HG03103 (cell line): Measurements from ENCODE around the gene SLC17A2.

Experiments used
- ATAC-seq: cut with Tn5 transposase; IDR thresholded peaks from one replicate; pipeline ENCODE4 v1.9.1; 2021; ENCODE audit warnings: low read depth; ENCODE audit not compliant: unreplicated experiment

SLC17A2 gene

DNA sequence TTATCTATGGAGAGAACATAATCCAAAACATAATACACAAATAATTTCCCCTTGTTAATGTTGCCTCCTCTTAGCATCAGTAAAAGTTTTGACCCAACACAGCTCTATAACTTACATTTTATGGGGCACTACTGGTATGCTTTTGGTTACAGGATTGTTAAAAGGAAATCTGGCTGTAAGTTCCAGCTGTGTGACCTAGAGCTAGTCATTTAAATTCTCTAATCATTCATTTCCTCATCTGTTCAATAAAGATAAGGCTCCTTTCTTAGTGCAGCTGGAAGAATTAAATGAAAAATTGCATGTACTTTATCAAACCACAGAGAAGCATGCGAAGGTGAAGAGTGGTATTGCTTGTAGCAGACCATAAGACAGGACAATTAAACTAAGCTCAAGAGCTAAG is 4.6 kb downstream of the SLC17A2 start:
- ATAC-seq: no peak

DNA sequence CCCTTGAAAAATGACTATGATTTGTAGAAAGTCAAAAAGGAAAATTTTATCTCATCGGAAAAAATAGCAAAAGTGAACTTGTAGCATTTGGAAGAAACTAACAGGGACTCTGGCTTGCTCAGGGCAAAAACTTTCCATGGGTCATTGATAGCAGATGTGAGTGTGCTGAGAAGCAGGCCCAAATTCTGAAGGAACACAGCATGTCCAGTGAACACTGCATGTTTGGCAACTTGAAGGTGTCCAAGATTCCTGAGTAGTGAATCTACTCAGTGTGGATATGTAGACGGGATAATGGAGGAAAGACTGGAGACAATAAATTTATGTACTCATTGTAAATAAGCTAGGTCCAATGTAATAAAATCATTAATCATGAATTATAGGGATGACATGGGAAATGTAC is 8.2 kb downstream of the SLC17A2 start:
- no peak for ATAC-seq

DNA sequence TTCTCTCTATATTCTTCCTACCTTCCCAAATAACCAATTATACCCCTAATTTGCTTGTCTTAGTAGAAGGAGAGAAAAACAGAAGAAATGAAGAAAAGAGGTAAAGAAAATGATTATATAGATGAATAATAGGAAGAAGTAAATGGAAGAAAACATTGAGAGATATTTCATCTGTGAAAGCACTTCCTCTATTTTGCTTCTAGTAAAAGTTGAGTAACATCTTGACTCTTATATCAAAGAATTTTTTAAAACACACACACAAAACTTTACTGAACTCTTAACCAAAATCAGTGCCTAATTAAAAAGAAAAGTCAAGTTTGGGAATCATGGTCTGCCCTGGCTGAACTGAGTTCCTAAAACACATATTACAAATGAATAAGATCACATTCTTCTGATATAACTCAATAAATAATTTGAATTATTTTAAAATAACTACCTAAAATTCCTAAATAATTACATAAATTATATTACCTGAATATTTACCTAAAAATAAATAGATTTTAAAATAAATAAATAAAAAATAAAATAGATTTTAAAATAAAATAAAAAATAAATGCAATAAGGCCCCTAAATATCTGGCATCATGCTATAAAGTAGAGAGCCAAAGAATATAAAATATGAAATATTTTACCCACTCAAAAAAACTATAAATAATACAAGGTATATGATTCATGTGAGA is 8.8 kb downstream of the SLC17A2 start:
- no peak for ATAC-seq

DNA sequence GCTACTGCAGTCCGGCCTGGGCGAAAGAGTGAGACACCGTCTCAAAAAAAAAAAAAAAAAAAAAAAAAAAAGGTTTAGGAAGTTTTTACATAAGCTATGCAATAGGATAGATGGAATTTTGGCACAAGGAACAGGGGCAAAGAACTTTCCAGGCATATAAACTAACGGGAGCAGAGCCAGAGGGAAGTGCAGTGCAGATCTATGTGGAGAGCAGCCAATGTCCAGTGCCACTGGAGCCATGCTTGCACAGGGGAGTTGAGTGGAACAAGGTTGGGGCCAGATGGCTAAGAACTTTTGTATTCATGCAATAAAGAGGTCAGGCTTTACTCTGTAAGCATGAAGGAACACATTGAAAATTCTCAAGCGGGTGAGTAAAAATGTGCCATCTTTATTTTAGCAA is 10.8 kb downstream of the SLC17A2 start:
- no peak for ATAC-seq

DNA sequence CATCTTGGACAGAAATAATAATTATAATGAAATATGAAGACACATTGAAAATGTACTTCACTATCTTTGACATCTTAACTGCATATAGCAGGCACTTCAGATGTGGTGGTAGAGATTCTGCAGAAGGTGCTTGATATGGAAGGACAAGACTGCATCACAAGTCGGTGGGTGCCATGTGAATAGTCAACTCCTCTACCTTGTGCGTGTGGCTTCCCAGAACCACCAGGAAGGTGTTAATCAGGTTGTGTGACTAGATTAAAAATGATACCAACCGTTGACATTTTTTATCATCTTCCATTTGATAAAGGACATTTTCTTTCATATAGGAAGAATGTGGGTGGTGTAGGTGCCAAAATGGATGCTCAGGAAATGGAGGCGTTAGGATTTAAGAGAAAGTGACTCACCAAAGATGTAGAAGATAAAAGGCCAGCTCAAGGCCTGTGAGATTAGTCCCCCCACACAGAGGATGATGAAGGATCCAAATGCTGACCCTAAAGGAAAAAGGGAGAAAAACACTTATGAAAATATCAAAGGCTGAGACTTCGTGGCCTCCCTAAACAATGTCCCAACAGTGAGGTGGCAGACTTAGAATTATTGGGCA is 12.3 kb downstream of the SLC17A2 start:
- no peak for ATAC-seq

DNA sequence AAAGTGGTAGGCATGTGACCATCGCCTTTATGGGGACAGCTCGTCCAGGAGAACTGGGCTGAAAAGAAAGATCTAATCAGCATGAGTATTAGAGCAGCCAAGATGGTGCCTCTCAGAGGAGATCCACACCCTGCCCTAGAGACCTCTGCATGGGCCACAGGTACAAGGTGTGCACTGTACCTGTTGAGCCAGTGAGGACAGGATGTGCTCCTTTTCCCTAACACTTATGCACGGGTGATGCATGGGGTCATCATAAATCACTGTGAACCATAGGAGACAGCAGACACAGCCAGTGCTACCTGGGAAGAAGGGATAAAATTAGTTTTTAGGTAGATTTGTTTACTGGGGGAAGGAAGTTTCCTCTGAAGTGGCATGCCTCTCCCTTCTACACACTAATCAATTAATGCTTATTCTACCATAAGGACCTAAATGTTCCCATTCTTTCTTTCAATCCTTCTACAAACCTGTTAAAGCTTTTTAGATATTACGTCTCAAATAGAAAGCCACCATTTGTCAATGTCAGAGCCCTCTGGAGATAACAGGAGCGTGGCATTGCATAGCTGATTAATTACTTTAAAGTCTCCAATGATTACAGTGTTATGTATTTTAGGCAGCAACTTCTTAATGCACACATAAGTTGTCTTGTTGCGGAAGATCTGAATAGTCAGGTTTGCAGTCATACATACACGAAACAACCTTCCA is 13.6 kb downstream of the SLC17A2 start:
- ATAC-seq: no peak

DNA sequence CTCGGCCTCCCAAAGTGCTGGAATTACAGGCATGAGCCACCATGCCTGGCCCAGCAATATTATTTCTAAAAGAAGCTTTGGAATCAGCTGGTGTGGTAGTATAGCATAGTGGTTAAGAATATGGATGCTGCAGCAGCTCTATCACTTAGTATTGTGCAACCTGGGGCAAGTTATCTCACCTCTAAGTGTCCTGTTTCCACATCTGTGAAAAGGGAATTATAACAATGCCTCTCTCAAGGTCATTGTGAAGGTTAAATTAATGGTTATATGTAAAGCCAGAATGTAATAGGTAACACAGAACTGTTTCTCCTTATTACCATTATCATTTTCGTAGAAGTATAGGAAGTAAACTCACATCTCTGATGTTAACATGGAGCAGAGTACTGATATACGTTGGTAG is 14.2 kb downstream of the SLC17A2 start:
- no peak for ATAC-seq

DNA sequence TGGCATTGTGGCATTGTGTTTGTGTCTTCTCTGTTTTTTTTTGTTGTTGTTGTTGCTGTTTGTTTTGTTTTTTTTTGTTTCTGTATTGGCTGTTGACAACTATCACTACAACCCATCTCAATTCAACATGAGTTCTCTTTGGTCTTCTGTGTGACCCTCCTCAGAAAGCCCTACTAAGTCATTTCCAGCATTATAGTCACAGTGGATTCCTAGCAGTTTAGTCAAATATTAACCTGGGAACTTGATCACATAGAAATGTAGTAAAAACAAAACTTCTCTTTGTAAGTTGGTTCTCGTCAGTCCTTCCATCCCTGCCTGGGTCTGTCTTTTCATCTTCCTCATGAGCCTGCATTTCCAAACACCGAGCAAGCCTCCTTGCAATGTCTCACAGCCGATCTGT is 16.8 kb downstream of the SLC17A2 start:
- no peak for ATAC-seq

DNA sequence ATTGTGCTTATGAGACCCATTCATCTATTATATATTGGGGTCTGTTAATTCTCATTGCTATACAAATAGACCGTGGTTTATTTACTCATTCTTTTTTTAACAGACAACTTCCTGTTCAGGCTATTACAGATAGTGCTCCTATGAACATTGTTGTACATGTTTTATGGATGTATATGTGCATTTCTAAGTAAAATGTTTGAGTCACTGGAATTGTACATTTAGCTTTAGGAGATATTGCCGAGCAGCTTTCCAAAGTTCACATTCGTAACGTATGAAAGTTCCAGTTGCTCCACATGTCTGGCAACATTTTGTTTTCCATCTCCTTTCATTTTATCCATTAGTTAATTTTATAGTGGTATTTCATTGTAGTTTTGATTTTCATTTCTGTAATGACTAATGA is 19.1 kb downstream of the SLC17A2 start:
- no peak for ATAC-seq

DNA sequence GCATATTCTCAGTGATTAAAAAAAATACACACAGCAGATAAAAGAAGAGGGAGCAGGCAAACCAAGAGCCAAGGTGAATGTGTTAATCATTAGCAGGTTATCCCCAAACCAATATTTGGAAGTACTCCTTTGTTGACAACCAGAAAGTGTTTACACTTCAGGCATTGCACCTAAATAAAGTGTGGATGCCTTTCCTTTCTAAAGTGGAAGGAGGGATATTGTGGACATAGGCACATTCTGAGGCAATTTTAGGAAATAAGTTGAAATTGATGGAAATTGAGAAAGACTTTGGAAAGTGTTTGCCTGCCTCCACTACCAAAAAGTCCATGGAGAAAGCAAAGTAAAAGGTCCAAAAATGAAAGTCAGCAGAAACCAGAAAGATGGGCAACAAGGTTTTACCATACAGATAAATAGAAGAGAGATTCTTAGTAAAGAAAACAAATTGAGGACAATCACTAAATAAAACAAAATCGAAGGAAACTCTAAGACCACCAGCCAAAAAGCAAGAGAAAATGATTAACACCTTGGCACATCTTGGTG is 22.9 kb downstream of the SLC17A2 start:
- no peak for ATAC-seq

DNA sequence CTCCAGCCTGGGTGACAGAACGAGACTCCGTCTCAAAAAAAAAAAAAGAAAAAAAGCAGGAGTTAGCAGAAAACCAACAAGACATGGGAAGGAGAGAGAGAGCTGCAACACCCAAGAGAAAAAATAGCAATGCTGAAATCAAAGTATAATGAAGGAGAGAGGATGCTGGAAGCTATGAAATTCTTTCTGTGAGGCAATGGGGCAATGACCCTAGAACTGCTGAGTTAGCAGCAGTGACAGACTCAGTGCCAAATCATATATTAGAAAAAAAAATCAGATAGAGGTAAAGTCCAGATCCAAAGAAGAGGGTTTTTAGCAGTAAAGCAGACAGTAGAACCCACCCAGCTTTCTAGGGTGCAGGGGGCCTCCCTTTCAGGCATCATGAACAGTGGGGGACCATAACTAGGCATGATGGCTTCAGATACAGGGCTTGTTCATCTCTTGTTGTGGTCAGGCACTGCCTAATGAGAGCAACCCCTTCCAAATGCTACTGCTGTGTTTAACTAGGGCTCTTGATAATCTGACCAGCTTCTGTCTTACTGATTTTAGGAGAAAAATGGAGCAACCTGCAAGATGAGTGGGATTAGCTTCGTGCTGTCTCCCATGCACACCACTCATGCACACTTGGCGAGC is 26.9 kb downstream of the SLC17A2 start:
- ATAC-seq: no peak

DNA sequence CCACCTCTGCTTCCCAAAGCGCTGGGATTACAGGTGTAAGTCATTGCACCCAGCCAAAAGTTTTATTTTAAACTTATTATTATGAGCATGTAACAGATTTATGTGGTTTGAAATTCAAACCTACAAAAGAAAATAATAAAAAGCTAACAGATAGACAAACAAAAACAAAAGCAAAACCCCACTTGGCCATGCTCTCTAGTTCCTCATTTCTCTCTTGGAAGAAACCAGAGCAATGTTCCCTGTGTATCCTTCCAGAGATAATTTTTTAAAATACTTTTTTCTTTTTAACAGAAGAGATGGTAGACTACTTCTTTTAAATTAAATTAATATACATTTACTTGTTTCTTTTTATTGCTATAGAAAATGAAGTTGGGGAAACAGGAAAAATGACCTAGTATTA is 28.4 kb downstream of the SLC17A2 start:
- ATAC-seq: no peak

DNA sequence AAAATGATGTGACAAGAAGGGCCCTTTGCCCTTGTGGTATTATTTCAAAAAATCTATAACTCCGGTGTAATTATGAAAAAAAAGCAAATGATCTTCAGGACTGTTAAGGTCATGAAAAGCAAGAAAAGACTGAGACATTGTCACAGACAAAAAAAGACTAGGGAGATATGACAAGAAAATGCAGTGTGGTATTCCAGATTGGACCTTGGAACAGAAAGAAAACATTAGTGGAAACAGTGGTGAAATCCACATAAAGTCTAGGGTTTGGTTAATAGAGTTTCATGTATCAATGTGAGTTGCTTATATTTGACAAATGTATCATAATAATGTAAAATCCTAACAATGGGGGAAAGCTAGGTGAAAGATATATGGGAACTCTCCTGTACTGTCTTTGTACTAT is 29.6 kb downstream of the SLC17A2 start:
- ATAC-seq: no peak

DNA sequence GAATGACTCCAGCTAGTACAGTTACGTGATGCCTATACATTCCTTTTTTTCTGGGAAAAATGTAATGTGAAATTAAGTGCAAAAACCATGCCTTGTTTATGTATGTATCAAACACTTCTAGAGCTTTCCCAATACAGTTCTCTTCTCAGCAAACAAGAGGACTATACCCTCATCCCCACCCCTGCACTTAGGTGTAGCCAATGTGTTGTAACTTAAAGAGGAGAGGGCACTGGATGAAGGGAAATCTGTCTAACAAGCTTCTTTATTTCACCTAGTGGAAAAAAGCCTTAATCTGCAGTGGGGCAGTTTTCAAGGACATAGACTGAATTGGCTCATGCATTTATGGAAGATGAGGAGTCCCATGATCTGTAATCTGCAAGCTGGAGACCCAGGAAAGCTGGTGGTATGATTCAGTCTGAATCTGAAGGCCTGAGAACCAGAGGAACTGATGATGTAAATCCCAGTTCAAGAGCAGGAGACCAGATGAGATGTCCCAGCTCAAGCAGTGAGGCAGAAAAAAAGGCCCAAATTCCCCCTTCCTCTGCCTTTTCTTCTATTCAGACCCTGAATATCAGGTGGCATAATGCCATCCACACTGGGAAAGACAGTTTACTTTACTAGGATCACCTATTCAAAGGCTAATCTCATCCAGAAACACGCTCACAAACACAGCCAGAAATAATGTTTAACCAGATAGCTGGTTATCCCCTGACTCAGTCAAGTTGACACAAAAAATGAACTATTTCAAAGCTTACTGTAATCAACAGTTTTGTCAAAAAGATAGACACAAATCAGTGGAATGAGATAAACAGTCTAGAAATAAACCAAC is 30.7 kb downstream of the SLC17A2 start:
- ATAC-seq: no peak

DNA sequence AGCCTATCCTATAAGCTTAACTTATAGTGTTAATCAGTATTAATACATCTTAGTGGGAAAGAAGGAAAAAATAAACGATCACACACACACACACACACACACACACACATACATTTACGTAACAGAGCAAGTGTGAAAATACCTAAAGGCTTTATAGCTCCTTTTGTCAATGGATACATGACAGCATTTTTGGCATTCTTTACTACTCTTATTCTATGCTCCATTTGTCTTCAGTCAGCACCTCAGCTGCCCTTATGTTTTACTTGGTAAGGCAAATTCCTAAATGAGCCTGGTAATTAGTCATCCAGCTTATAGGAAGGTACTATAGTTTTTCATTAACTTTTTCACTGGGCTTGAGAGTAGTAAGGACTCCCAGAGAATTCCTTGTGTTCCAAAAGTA is 31.4 kb downstream of the SLC17A2 start:
- ATAC-seq: no peak

DNA sequence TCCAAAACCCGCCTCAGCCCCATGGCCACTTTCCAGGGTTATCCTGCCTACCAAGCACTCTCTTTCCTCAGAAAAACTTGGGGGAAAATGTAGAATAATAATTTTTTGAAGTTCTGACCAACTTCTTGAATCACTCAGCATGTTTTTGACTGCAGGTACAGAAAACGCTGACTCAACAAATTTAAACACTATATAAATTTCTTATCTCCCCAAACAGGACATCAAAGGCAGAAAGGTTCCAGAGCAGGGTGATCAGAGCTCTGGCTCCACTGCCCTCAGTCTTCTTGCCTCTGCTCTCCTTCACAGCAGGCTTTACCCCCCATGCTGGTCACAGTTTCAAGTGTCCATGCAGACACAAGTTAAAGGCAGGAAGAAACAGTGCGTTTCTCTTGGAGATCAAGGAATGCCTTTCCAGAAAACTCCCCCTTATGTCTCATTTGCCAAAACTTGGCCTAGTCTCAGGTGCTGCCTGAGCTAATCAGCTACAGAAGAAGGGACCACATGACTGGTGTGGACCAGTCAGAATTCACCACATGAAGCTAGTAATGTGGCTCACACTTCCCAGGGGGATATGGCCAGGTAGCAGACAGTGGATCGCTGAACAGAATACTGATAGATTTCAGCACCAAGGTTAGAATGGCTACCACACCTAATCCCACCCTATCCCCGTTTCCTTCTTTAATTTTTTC is 32.1 kb downstream of the SLC17A2 start:
- no peak for ATAC-seq

DNA sequence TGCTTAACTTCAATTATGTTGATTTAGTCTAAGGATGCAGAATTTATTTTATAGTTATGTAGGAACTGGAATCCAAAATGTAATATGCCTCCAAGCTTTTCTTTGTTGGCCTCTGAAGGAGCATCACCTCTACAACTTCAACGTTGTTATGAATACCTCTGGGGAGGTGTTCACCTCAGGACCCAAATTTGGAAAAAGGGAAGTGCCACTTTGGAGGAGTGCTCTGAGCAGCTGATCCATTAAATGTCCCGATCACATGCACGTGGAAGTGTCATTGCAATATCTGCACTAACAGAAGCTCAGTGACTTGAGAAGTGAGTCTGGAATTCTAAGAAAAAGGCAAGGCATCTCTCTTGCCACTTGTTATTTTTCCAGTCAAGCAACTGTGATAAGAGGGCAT is 34.2 kb downstream of the SLC17A2 start:
- no peak for ATAC-seq

DNA sequence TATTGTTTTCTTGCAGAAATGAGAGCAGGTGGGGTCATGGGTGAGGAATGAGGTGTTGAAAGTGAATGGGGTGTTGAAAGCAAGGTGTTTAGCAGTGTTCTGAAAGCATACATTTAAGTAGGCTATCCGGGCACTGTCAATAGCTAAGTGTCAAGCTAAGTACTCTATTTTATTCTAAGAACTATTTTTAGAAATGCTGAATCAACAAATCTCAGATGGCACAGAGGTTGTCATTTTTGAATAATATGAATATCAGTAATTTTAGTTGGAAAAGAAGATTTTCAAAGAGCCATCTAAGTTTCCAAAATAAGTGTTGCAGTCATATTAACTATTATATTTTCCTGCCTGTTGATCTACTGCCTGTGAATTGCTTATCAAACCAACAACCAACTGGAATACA is 34.7 kb downstream of the SLC17A2 start:
- ATAC-seq: no peak

DNA sequence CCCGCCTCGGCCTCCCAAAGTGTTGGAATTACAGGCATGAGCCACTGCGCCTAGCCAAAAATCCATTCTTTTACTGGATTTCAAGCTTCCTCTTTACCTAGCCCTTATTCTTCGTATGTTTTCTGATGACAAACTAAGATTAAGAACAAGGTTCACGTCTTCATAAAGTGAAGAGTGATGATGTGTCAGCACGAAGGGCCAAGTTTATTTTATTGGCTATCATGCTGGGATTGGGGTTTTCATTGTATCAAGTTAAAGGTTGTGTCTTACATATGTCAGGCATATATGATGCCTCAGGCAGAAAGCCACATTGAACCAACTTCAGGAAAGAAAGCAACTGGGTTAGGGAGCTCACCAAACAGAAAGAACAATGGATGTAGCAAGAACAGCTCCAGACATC is 36.7 kb downstream of the SLC17A2 start:
- ATAC-seq: no peak

DNA sequence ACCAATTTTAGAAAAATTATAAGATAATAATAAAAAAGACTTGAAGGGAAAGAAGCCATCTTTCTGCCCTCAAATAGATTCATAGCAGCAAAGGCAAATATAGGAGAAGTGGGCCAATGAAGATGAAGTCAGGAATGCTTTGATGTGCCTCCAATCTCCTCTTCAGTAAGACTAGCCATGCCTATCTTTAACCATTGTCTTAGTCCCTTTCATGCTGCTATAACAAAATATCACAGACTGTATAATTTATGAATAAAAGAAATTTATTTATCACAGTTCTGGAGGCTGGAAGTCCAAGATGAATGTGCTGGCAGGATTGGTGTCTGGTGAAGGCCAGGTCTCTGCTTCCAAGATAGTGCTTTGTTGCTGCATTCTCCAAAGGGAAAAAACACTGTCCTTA is 37.6 kb downstream of the SLC17A2 start:
- no peak for ATAC-seq
